Ascending aorta (tissue), 2 donors: ENCODE data around the gene ARVCF. TPM values are rescaled to one million over a fixed set of nuclear protein-coding genes. Genes with fewer than 3 reads are reported as not detected.

Source experiments
- DNase-seq, 2 donors: peaks; one replicate each; pipeline ENCODE4 v3.0.0-alpha.2; 2019; ENCODE audit warnings: low spot score in 2 of 2
- H3K27ac ChIP-seq, 2 donors: fragments of 200-600 bp; sonication (generic); one replicate each; pipeline ENCODE4 v1.5.1; 2016 to 2017; ENCODE audit warnings: mild to moderate bottlenecking in 1 of 2
- H3K27me3 ChIP-seq: fragments of 200-600 bp; sonication (generic); one replicate; pipeline ENCODE4 v1.5.1; 2017
- H3K36me3 ChIP-seq, 2 donors: fragments of 200-600 bp; sonication (generic); one replicate each; pipeline ENCODE4 v1.5.1; 2016
- H3K4me1 ChIP-seq, 2 donors: fragments of 200-600 bp; sonication (generic); one replicate each; pipeline ENCODE4 v1.5.1; 2016 to 2017; ENCODE audit warnings: mild to moderate bottlenecking in 1 of 2
- H3K4me3 ChIP-seq, 2 donors: fragments of 200-600 bp; sonication (generic); one replicate each; pipeline ENCODE4 v1.5.1; 2016 to 2017; ENCODE audit warnings: mild to moderate bottlenecking in 1 of 2
- H3K9me3 ChIP-seq, 2 donors: fragments of 200-600 bp; sonication (generic); one replicate each; pipeline ENCODE4 v1.5.1; 2016
- intact Hi-C: fragments of 100-400 bp; cut with DNase I; formaldehyde crosslinking; loops from one replicate; pipeline ENCODE4 v1.15.1; 2023
- total RNA-seq: library from RNA; depleted of rRNA; stranded (reverse); fragments of >200 nt; gene quantifications from one replicate; pipeline ENCODE4 v1.1.0, GENCODE V29; 2016
- TF ChIP-seq, protein P1 (sequence below), 3 experiments: fragments of 200-600 bp in 2 of 3; fragments of 450-650 bp in 1 of 3; sonication (generic) in 2 of 3; IDR thresholded peaks; one replicate each; pipeline ENCODE4 v1.5.1; 2016 to 2019; ENCODE audit warnings: antibody characterized with exemption in 3 of 3, mild to moderate bottlenecking in 1 of 3, moderate library complexity in 1 of 3

Gene ARVCF
- total RNA-seq, 1 donor from 2014 or later = 252 TPM

DNA sequence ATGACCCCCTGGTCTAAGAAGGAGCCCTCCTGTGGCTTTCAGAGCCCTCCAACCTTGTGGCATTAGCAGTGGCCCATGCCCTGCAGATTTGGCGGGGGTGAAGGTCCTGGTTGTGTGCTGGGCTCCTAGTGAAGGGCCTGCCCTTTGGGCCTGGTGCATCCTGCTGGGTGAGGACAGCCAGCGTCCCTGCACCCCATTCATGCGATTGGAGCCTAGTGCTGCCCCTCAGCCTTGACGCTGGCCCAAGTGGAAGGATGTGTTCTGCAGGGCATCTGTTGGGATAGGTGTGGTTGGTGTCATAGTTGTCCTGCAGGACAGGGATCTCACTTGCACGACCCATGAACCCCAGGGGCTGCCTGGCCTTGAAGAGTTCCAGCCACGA lies 35.3 kb upstream of the ARVCF start:
- H3K27ac ChIP-seq = no peak overlapping the region

DNA sequence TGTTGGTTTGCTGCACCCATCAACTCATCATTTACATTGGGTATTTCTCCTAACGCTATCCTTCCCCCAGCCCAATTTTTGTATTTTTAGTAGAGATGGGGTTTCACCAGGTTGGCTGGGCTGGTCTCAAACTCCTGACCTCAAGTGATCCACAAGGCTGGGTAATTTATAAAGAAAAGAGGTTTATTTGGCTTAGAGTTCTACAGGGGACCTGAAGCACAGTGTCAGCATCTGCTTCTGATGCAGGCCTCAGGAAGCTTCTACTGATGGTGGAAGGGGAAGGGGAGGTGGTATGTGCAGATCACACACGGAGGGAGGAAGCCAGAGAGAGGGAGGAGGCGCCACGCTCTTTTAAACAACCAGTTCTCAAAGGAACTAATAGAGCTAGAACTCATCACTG lies 30.1 kb upstream of the ARVCF start:
- intact Hi-C loops = no loop called here
- Histone ChIP-seq H3K4me3 (no peak overlapping the region), H3K4me1 (no peaks in the 10 kb centered on the region), H3K27me3 (no peaks in the 10 kb centered on the region), H3K27ac (no peak overlapping the region), H3K9me3 (no peaks in the 10 kb centered on the region), H3K36me3 (peaks cover 31 to 56% of the 10 kb centered on the region in 2 donors)
- no peak for DNase-seq
- TF ChIP-seq, protein P1, sequence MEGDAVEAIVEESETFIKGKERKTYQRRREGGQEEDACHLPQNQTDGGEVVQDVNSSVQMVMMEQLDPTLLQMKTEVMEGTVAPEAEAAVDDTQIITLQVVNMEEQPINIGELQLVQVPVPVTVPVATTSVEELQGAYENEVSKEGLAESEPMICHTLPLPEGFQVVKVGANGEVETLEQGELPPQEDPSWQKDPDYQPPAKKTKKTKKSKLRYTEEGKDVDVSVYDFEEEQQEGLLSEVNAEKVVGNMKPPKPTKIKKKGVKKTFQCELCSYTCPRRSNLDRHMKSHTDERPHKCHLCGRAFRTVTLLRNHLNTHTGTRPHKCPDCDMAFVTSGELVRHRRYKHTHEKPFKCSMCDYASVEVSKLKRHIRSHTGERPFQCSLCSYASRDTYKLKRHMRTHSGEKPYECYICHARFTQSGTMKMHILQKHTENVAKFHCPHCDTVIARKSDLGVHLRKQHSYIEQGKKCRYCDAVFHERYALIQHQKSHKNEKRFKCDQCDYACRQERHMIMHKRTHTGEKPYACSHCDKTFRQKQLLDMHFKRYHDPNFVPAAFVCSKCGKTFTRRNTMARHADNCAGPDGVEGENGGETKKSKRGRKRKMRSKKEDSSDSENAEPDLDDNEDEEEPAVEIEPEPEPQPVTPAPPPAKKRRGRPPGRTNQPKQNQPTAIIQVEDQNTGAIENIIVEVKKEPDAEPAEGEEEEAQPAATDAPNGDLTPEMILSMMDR (IDR thresholded peaks at IDR 0.05) = no peak

More for the DNA sequence above, 35.3 kb upstream of the ARVCF start:
- intact Hi-C loops = no loop called here
- H3K27me3 ChIP-seq = no peaks in the 10 kb centered on the region
- no peak for DNase-seq
- TF ChIP-seq, protein P1 (IDR thresholded peaks at IDR 0.05) = no peak
- H3K9me3 ChIP-seq = no peaks in the 10 kb centered on the region
- H3K4me3 ChIP-seq = no peak overlapping the region
- no peaks in the 10 kb centered on the region for H3K4me1 ChIP-seq
- H3K36me3 ChIP-seq = peaks cover 45 to 83% of the 10 kb centered on the region in 2 donors

DNA sequence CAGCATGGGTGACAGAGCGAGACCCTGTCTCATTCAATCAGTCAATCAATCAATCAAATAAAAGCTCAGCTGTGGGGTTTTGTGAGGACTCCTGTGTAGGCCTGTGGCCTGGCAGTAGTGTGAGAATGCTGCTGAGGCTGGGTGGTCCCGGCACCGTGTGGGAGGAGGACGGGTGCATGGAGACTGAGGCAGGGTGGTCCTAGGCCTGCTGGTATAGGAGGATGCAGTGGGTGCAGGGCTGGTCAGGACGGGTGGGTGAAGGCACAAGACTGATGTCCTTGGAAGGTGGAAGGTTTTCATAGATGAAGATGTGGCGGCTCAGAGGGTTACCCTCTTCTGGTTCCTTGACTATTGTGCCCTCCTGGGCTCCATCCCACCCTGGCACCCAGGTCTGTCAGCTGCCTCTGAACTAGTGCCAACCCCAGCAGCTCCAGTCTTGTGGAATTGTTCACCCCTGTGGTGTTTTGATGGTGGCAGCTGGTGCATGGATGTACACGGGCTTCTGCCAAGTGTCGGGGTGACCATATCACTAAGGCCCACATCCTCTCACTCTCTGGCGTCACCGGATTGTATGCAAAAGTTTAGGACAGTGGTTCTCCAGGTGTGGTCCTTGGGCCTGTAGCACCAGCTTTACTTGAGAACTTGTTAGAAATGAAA lies 28.0 kb upstream of the ARVCF start:
- no peaks in the 10 kb centered on the region for H3K4me1 ChIP-seq
- TF ChIP-seq, protein P1 (IDR thresholded peaks at IDR 0.05) = no peak
- DNase-seq = no peak
- no peak overlapping the region for H3K27ac ChIP-seq
- no peak overlapping the region for H3K4me3 ChIP-seq
- no peaks in the 10 kb centered on the region for H3K9me3 ChIP-seq
- intact Hi-C loops = no loop called here
- no peaks in the 10 kb centered on the region for H3K27me3 ChIP-seq
- peaks cover 32 to 59% of the 10 kb centered on the region in 2 donors for H3K36me3 ChIP-seq

DNA sequence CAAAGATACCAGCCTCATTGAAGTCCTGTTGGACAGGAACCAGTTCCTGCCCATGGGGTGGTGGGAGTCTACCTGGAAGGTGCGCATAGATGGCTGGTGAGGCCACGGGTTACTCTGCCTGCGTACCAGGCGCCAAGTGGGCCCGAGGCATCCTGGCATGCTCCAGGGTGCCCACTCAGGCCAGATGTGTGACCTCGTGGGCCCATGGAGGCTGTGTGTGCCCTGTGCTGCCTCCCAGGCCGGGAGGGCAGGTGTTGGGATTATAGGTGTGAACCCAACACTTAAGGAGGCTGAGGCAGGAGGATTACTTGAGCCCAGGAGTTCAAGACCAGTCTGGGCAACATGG lies 27.3 kb upstream of the ARVCF start:
- Histone ChIP-seq H3K4me3 (no peak overlapping the region), H3K27me3 (no peaks in the 10 kb centered on the region), H3K27ac (no peak overlapping the region), H3K9me3 (no peaks in the 10 kb centered on the region), H3K36me3 (peaks cover 36 to 54% of the 10 kb centered on the region in 2 donors), H3K4me1 (no peaks in the 10 kb centered on the region)
- TF ChIP-seq, protein P1 (IDR thresholded peaks at IDR 0.05) = no peak
- intact Hi-C loops = no loop called here
- DNase-seq = no peak

DNA sequence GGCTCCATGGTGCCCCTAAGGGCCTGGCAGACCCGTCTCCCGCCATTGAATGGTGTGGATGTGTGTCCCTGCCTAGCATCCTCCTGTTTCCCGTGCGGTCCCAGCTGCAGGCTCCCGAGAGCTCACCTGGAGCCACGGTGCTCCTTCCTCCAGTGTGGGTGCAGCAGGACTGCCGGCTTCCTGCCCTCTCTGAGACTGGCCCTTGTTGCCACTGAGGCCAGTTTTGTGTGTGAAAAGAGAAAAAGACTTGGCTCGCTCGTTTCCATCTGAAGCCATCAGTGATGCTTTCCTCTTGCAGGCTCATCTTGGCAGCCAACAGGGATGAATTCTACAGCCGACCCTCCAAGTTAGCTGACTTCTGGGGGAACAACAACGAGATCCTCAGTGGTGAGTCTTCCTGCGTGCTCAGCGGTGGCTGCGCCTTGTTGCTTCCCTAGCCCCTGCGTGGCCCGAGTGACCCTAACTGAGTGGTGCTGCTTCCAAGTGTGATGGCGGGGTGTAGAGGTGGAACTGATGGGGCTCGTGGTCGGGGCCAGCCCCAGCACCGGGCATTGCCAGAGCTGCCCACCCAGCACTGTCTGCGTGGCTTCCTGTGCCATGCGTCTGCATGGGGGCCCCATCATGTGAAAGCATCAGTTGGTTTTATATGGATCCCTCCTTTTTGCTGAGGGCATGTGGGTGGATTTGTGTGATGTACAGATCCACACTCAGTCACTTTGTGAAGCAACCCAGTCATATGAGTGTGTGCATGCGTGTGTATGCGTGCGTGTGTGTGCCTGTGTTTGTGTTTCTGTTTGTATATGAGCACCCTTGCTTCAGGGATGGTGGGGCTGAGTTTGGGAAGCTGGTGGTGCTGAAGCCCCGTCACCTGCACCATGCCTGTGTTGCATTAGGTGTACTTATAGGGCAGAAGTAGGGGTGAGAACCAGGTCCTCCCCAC lies 26.7 kb upstream of the ARVCF start:
- H3K4me3 ChIP-seq = no peak overlapping the region
- H3K36me3 ChIP-seq = peaks cover 31 to 52% of the 10 kb centered on the region in 2 donors
- DNase-seq = no peak

More for the DNA sequence above, 26.7 kb upstream of the ARVCF start:
- no peaks in the 10 kb centered on the region for H3K4me1 ChIP-seq
- H3K27me3 ChIP-seq = no peaks in the 10 kb centered on the region
- intact Hi-C loops = no loop called here
- TF ChIP-seq, protein P1 (IDR thresholded peaks at IDR 0.05) = no peak
- H3K27ac ChIP-seq = no peak overlapping the region
- H3K9me3 ChIP-seq = no peaks in the 10 kb centered on the region
